ENCODE measurements around the gene P4HA2. TPM values are rescaled to one million over a fixed set of nuclear protein-coding genes. Genes with fewer than 3 reads are reported as not detected.

The P4HA2 gene
- total and polyA plus RNA-seq, 9 of the 15 experiments (the other 6 are each of a cell fraction or from before 2014, with no cell fraction given): 9.6 to 50.0 (median 12.7) TPM

- TF ChIP-seq PPARD (CRISPR knock-in tag; IDR thresholded peaks at IDR 0.05) (no peak), SIN3B (IDR thresholded peaks at IDR 0.05; ENCODE audit: low read depth) (no peak), RREB1 (CRISPR knock-in tag; IDR thresholded peaks at IDR 0.05) (no peak), ELF4 (CRISPR knock-in tag; IDR thresholded peaks at IDR 0.05) (no peak), EZH2 (IDR thresholded peaks at IDR 0.05; ENCODE audit: borderline replicate concordance, low read depth, low read length) (no peak), POLR2AphosphoS5 (IDR thresholded peaks at IDR 0.05; ENCODE audit: control insufficient read depth, insufficient read depth, low read depth, low read length) (no peak), EHMT2 (IDR thresholded peaks at IDR 0.05) (no peak), GABPB1 (CRISPR knock-in tag; IDR thresholded peaks at IDR 0.05) (peak; percentile 97), POU5F1 (IDR thresholded peaks at IDR 0.05; ENCODE audit: borderline replicate concordance, low read depth, low read length, partially characterized antibody) (no peak), PTTG1 (tag; IDR thresholded peaks at IDR 0.05; ENCODE audit: low read depth) (no peak)
- TF ChIP-seq, protein P1, sequence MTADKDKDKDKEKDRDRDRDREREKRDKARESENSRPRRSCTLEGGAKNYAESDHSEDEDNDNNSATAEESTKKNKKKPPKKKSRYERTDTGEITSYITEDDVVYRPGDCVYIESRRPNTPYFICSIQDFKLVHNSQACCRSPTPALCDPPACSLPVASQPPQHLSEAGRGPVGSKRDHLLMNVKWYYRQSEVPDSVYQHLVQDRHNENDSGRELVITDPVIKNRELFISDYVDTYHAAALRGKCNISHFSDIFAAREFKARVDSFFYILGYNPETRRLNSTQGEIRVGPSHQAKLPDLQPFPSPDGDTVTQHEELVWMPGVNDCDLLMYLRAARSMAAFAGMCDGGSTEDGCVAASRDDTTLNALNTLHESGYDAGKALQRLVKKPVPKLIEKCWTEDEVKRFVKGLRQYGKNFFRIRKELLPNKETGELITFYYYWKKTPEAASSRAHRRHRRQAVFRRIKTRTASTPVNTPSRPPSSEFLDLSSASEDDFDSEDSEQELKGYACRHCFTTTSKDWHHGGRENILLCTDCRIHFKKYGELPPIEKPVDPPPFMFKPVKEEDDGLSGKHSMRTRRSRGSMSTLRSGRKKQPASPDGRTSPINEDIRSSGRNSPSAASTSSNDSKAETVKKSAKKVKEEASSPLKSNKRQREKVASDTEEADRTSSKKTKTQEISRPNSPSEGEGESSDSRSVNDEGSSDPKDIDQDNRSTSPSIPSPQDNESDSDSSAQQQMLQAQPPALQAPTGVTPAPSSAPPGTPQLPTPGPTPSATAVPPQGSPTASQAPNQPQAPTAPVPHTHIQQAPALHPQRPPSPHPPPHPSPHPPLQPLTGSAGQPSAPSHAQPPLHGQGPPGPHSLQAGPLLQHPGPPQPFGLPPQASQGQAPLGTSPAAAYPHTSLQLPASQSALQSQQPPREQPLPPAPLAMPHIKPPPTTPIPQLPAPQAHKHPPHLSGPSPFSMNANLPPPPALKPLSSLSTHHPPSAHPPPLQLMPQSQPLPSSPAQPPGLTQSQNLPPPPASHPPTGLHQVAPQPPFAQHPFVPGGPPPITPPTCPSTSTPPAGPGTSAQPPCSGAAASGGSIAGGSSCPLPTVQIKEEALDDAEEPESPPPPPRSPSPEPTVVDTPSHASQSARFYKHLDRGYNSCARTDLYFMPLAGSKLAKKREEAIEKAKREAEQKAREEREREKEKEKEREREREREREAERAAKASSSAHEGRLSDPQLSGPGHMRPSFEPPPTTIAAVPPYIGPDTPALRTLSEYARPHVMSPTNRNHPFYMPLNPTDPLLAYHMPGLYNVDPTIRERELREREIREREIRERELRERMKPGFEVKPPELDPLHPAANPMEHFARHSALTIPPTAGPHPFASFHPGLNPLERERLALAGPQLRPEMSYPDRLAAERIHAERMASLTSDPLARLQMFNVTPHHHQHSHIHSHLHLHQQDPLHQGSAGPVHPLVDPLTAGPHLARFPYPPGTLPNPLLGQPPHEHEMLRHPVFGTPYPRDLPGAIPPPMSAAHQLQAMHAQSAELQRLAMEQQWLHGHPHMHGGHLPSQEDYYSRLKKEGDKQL (CRISPR knock-in tag; IDR thresholded peaks at IDR 0.05; ENCODE audit: borderline replicate concordance): no peak
- TF ChIP-seq, protein P2, sequence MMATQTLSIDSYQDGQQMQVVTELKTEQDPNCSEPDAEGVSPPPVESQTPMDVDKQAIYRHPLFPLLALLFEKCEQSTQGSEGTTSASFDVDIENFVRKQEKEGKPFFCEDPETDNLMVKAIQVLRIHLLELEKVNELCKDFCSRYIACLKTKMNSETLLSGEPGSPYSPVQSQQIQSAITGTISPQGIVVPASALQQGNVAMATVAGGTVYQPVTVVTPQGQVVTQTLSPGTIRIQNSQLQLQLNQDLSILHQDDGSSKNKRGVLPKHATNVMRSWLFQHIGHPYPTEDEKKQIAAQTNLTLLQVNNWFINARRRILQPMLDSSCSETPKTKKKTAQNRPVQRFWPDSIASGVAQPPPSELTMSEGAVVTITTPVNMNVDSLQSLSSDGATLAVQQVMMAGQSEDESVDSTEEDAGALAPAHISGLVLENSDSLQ (IDR thresholded peaks at IDR 0.05): peak; percentile 40; the same call in 1 of the 2 replicates
- TF ChIP-seq, protein P3, sequence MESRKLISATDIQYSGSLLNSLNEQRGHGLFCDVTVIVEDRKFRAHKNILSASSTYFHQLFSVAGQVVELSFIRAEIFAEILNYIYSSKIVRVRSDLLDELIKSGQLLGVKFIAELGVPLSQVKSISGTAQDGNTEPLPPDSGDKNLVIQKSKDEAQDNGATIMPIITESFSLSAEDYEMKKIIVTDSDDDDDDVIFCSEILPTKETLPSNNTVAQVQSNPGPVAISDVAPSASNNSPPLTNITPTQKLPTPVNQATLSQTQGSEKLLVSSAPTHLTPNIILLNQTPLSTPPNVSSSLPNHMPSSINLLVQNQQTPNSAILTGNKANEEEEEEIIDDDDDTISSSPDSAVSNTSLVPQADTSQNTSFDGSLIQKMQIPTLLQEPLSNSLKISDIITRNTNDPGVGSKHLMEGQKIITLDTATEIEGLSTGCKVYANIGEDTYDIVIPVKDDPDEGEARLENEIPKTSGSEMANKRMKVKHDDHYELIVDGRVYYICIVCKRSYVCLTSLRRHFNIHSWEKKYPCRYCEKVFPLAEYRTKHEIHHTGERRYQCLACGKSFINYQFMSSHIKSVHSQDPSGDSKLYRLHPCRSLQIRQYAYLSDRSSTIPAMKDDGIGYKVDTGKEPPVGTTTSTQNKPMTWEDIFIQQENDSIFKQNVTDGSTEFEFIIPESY (CRISPR knock-in tag; IDR thresholded peaks at IDR 0.05): no peak
Observed at GRCh38 chr5:132190161-132190817, 37.4 kb downstream of the P4HA2 start (continued).

Data from K562 (cell line).